Right cardiac atrium (tissue), 5 donors: ENCODE data around the gene CIB2. TPM values are rescaled to one million over a fixed set of nuclear protein-coding genes. Genes with fewer than 3 reads are reported as not detected.
"Not testable (repeated sequence)": the region's sequence is repeated elsewhere in the genome, so short reads cannot be mapped to it uniquely, and the experiment has no call there.

Experiments
- ATAC-seq, 2 donors: fragments of 200-7000 bp; cut with Tn5 transposase; one replicate each; pipeline versions ENCODE4 v1.8.0 to v1.9.1; 2020; ENCODE audit warnings: moderate library complexity in 2 of 2, mild to moderate bottlenecking in 1 of 2
- DNase-seq, 3 donors: peaks; one replicate each; pipeline ENCODE4 v3.0.0-alpha.2; 2020
- H3K27ac ChIP-seq: one replicate; pipeline ENCODE4 v1.5.1; 2013; ENCODE audit warnings: mild to moderate bottlenecking, low read length, control low read depth, moderate library complexity
- H3K27me3 ChIP-seq: one replicate; pipeline ENCODE4 v1.6.1; 2013; ENCODE audit not compliant: control insufficient read depth, insufficient read depth
- H3K4me1 ChIP-seq: one replicate; pipeline ENCODE4 v1.6.1; 2013; ENCODE audit warnings: low read length; ENCODE audit not compliant: control insufficient read depth, insufficient read depth
- H3K4me3 ChIP-seq: one replicate; pipeline ENCODE4 v1.5.1; 2013; ENCODE audit warnings: low read length, control low read depth
- H3K9me3 ChIP-seq: one replicate; pipeline ENCODE4 v1.6.1; 2013; ENCODE audit warnings: low read length; ENCODE audit not compliant: control insufficient read depth
- WGBS: extraction: QIAGEN DNeasy Blood & Tissue Kit; methylation state at CpG from one replicate; pipeline ENCODE4 v1.1.7; 2013; 5-methylcytosine and 5-hydroxymethylcytosine counted together
- intact Hi-C, 4 donors: fragments of 100-400 bp; cut with DNase I; formaldehyde crosslinking; loops; one replicate each; pipeline versions ENCODE4 v1.11.0 to v1.14.0; 2022 to 2023
- polyA plus RNA-seq: library from polyadenylated mRNA; stranded (reverse); fragments of 200-250 nt; gene quantifications from one replicate; pipeline ENCODE4 v1.2.3, GENCODE V29; 2013
- total RNA-seq, 4 donors: library from RNA; stranded (reverse); fragmentation: NEBNext Ultra II Directional; extraction: Animal tissue kit (Norgen Biotek cat#: 25700); gene quantifications; one replicate each; pipeline ENCODE4 v1.2.1, GENCODE V29; 2021
- donor health status: healthy with polysubstance abuse.
- donor health status: DM: no; HTN: yes; CAD: no.
- donor health status: DM: no; HTN: no; CAD: no.
- donor health status: DM: no; HTN: yes; CAD: no; lungs with severe emphysema.
- donor health status: DM: yes; HTN: yes; CAD: no.

CIB2 gene
- total and polyA plus RNA-seq, 5 donors, result 55.0 to 76.3 (median 59.3) TPM

DNA sequence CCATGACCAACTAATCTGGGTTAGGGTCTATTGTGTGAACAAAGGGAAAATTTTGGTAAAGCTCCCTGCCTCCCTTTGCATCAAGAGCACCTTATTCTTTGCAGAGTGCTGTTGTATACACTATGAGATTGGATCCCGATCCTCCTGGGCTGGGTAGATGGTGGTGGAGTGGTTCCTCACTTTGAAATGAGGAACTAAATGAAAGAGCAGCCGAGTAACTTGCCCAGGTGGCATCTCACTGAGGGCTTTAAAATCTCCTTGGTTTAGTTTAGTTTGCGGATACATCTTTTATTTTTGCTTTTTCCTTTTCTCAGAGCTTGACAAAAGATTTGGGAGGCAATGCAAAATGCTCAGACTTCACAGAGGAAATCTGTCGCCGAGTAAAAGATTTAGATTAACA lies 37.4 kb upstream of the CIB2 start:
- no peaks in the 10 kb centered on the region for H3K9me3 ChIP-seq
- no peak overlapping the region for H3K4me3 ChIP-seq
- H3K27me3 ChIP-seq, result no peaks in the 10 kb centered on the region
- DNase-seq (no peak), ATAC-seq (no peak)
- intact Hi-C loops, result no loop called here
- no peaks in the 10 kb centered on the region for H3K4me1 ChIP-seq
- H3K27ac ChIP-seq, result no peak overlapping the region
- 87% methylated on average over 5 of the region's 5 CpGs for WGBS

- intact Hi-C loops, result no loop called here
- Histone ChIP-seq H3K27me3 (no peaks in the 10 kb centered on the region), H3K4me1 (no peaks in the 10 kb centered on the region), H3K9me3 (no peaks in the 10 kb centered on the region), H3K27ac (no peak overlapping the region), H3K4me3 (no peak overlapping the region)
- DNase-seq (no peak), ATAC-seq (no peak)
- 91% methylated on average over 10 of the region's 10 CpGs for WGBS
Observed at GRCh38 chr15:78167227-78167888, 36.1 kb upstream of the CIB2 start.

- no peak for DNase-seq
- Histone ChIP-seq H3K27ac (no peak overlapping the region), H3K4me3 (no peak overlapping the region), H3K27me3 (no peaks in the 10 kb centered on the region), H3K4me1 (no peaks in the 10 kb centered on the region), H3K9me3 (no peaks in the 10 kb centered on the region)
- intact Hi-C loops, result no loop called here
- ATAC-seq, result no peak
- 86% methylated on average over 2 of the region's 2 CpGs for WGBS
Observed at GRCh38 chr15:78164010-78164409, 32.8 kb upstream of the CIB2 start.

DNA sequence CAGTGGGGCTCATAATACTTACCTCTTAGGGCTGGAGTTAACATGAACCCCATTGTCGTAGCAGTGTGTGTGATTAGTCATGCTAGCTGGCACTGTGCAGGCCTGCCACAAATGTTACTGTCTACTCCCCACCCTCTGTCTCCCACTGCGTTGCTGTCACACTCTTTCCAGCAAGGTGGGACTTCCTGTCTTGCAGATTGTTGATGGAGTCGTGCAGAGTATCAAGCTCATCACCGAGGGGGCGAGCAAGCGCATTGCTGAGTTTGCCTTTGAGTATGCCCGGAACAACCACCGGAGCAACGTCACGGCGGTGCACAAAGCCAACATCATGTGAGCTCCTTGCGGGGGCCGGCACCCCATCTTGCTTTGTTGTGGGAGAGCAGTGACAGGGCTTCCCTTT lies 30.8 kb upstream of the CIB2 start:
- ATAC-seq (peak in 1 of 2 donors; percentile 36), DNase-seq (no peak)
- Histone ChIP-seq H3K27ac (no peak overlapping the region), H3K27me3 (no peaks in the 10 kb centered on the region), H3K4me3 (no peak overlapping the region), H3K9me3 (no peaks in the 10 kb centered on the region), H3K4me1 (no peaks in the 10 kb centered on the region)
- intact Hi-C loops, result no loop called here
- WGBS, result 79% methylated on average over 13 of the region's 13 CpGs

GRCh38 chr15:78159395-78159794 lies 28.1 kb upstream of the CIB2 start:
- Histone ChIP-seq H3K4me3 (no peak overlapping the region), H3K9me3 (no peaks in the 10 kb centered on the region), H3K27ac (no peak overlapping the region), H3K4me1 (peaks cover 1% of the 10 kb centered on the region), H3K27me3 (no peaks in the 10 kb centered on the region)
- DNase-seq (no peak), ATAC-seq (peak; percentile 47 to 65)
- intact Hi-C loops, result no loop called here
- 72% methylated on average over 3 of the region's 3 CpGs for WGBS

DNA sequence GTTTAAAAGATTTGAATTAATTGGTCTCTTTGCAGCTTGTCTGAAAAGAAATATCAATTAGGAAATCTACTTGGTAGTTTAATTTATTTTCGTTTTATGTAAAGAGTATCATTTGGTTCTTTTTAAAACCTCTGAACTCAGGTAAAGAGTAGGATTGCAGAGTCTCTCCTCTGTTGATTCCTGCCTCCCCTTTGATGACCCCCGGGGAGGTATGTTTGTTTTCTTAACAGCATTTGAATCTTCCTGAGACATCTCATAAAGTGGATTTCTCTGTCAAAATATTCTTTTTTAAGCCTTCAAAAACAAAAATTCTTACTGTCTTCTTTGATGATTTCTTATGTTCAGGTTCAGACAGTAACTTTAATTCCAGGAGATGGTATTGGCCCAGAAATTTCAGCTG lies 26.0 kb upstream of the CIB2 start:
- no peaks in the 10 kb centered on the region for H3K9me3 ChIP-seq
- intact Hi-C loops, result no loop called here
- no peak overlapping the region for H3K27ac ChIP-seq
- ATAC-seq (no peak), DNase-seq (no peak)
- WGBS, result 38% methylated on average over 2 of the region's 2 CpGs
- H3K4me1 ChIP-seq, result peaks cover 6% of the 10 kb centered on the region
- no peaks in the 10 kb centered on the region for H3K27me3 ChIP-seq
- no peak overlapping the region for H3K4me3 ChIP-seq

DNA sequence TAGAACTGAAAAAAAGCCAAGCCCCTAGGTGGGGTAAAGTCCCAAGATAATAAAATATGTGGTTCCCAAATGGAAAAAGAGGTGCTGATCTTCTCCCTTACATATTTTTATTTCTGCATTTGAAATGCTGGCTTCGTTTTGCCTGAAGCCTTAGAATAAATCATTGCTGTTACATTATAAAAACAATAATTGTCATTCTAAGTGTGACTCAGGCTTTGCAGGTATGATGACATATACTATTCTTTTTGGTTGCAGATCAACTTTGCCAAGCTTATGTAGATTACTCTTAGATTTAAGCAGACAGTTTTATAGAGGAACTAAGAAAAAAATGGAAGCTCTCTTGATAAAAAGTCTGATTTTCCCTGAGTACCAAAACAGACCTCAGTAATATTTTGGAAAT lies 25.4 kb upstream of the CIB2 start:
- no peak for ATAC-seq
- Histone ChIP-seq H3K27ac (no peak overlapping the region), H3K9me3 (no peaks in the 10 kb centered on the region), H3K27me3 (no peaks in the 10 kb centered on the region), H3K4me1 (peaks cover 6% of the 10 kb centered on the region), H3K4me3 (no peak overlapping the region)
- no peak for DNase-seq
- intact Hi-C loops, result no loop called here
- 72% methylated on average over 1 of the region's 1 CpG for WGBS

- intact Hi-C loops, result no loop called here
- H3K27me3 ChIP-seq, result no peaks in the 10 kb centered on the region
- H3K4me3 ChIP-seq, result peak overlapping the region; percentile 15
- no peaks in the 10 kb centered on the region for H3K9me3 ChIP-seq
- no peak overlapping the region for H3K27ac ChIP-seq
- peaks cover 6% of the 10 kb centered on the region for H3K4me1 ChIP-seq
- 69% methylated on average over 4 of the region's 4 CpGs for WGBS
- DNase-seq (no peak), ATAC-seq (no peak)
Observed at GRCh38 chr15:78155355-78155939, 24.2 kb upstream of the CIB2 start.

- no peaks in the 10 kb centered on the region for H3K9me3 ChIP-seq
- no peaks in the 10 kb centered on the region for H3K27me3 ChIP-seq
- peak overlapping the region; percentile 48 for H3K27ac ChIP-seq
- no peak overlapping the region for H3K4me3 ChIP-seq
- intact Hi-C loops, result no loop called here
- H3K4me1 ChIP-seq, result peaks cover 6% of the 10 kb centered on the region
- DNase-seq, result no peak
- ATAC-seq, result no peak
- 66% methylated on average over 3 of the region's 3 CpGs for WGBS
Observed at GRCh38 chr15:78154955-78155354, 23.7 kb upstream of the CIB2 start.

GRCh38 chr15:78151075-78151474 lies 19.8 kb upstream of the CIB2 start:
- WGBS, result 95% methylated on average over 8 of the region's 8 CpGs
- H3K4me3 ChIP-seq, result peak overlapping the region; percentile 93
- H3K9me3 ChIP-seq, H3K4me1 ChIP-seq, H3K27me3 ChIP-seq, DNase-seq, ATAC-seq, intact Hi-C loops: not testable (repeated sequence)
- peak overlapping the region; percentile 80 for H3K27ac ChIP-seq

GRCh38 chr15:78149805-78150751 lies 18.8 kb upstream of the CIB2 start:
- Histone ChIP-seq H3K27ac (peak overlapping the region; percentile 98), H3K27me3 (no peaks in the 10 kb centered on the region), H3K9me3 (no peaks in the 10 kb centered on the region), H3K4me3 (peak overlapping the region; percentile 93), H3K4me1 (peaks cover 9% of the 10 kb centered on the region)
- intact Hi-C loops, result no loop called here
- WGBS, result 11% methylated on average over 20 of the region's 20 CpGs
- ATAC-seq, result no peak
- no peak for DNase-seq
